ENCODE results near the gene SERPINE1.

DNA sequence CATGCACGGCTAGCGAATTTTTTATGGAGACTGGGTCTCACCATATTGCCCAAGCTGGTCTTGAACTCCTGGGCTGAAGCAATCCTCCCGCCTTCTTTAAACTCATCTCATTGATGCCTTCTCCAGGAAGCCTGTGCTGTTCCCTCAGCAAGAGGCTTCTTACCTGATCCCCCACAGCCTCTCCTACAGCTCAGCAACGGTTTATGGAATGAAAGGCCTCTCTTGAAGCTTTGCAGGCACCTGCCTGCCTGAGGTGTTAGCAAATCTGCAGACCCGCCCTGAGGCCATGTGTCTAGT lies 42.1 kb upstream of the SERPINE1 start:
- TF ChIP-seq REST (IDR thresholded peaks at IDR 0.05; ENCODE audit: insufficient read depth in 1 of 2, low read depth in 2 of 2, low read length in 2 of 2) (no peak), POLR2AphosphoS5 (IDR thresholded peaks at IDR 0.05; ENCODE audit: low read depth, low read length) (no peak), TAF1 (IDR thresholded peaks at IDR 0.05; ENCODE audit: borderline replicate concordance, insufficient read depth, low read length) (no peak)
